22Rv1 (cell line): ENCODE data around the gene EPS8L1.
"Not testable (repeated sequence)": the region's sequence is repeated elsewhere in the genome, so short reads cannot be mapped to it uniquely, and the experiment has no call there.

Source experiments
- H3K27ac ChIP-seq: fragments of 450-650 bp; 2 replicates; pipeline ENCODE4 v1.5.1; 2017
- ZFX ChIP-seq: fragments of 450-650 bp; IDR thresholded peaks from 2 replicates; pipeline ENCODE4 v1.6.1; 2017; ENCODE audit warnings: antibody characterized with exemption, borderline replicate concordance
- TF ChIP-seq, protein P1 (sequence below): fragments of 450-650 bp; IDR thresholded peaks from 2 replicates; pipeline ENCODE4 v1.5.1; 2017; ENCODE audit warnings: mild to moderate bottlenecking

EPS8L1 gene

DNA sequence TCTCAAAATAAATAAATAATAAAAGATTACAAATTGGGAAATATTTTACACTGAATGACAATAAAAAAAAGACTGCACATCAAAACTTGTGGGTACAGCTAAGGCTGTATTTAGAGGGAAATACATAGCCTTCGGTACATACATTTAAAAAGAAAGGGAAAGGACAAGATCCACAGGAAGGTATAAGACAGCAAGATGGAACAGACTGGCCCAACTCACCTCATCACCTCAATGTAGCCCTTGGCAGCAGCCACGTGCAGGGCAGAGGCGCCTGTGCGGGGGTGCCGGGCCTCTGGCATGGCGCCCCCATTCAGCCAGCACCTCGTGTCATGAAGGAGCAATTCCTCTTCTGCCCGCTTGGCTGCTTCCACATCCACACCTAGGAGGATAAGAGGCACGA, 27.5 kb downstream of the EPS8L1 start:
- TF ChIP-seq ZFX = no peak
- TF ChIP-seq, protein P1, sequence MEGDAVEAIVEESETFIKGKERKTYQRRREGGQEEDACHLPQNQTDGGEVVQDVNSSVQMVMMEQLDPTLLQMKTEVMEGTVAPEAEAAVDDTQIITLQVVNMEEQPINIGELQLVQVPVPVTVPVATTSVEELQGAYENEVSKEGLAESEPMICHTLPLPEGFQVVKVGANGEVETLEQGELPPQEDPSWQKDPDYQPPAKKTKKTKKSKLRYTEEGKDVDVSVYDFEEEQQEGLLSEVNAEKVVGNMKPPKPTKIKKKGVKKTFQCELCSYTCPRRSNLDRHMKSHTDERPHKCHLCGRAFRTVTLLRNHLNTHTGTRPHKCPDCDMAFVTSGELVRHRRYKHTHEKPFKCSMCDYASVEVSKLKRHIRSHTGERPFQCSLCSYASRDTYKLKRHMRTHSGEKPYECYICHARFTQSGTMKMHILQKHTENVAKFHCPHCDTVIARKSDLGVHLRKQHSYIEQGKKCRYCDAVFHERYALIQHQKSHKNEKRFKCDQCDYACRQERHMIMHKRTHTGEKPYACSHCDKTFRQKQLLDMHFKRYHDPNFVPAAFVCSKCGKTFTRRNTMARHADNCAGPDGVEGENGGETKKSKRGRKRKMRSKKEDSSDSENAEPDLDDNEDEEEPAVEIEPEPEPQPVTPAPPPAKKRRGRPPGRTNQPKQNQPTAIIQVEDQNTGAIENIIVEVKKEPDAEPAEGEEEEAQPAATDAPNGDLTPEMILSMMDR = no peak
- H3K27ac ChIP-seq = no peak overlapping the region

DNA sequence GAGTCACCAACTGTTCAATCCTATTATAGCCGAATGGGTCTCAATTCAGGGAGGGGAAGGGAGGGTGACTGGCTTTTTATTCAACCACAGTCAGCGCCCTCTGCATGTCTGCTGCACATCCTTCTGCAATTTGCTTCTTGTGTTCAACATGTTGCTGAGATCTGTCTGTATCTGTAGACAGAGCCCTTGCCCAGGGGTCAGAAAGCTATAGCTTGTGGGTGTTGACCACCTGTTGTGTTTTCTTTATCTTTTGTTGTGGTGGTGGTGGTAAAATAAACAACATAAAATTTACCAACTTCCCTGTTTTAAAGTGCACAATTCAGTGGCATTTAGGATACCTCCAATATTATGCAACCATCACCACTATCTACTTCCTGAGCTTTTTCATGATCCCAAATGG, 29.6 kb downstream of the EPS8L1 start:
- no peak overlapping the region for H3K27ac ChIP-seq
- TF ChIP-seq, protein P1 = no peak
- TF ChIP-seq ZFX = no peak

- no peak for TF ChIP-seq ZFX
- TF ChIP-seq, protein P1 = no peak
These were observed 30.9 kb downstream of the EPS8L1 start for GRCh38 chr19:55106591-55106990.

GRCh38 chr19:55107252-55107651, 31.6 kb downstream of the EPS8L1 start:
- H3K27ac ChIP-seq = not testable (repeated sequence)

More at GRCh38 chr19:55106591-55106990, 30.9 kb downstream of the EPS8L1 start:
- H3K27ac ChIP-seq = no peak overlapping the region

DNA sequence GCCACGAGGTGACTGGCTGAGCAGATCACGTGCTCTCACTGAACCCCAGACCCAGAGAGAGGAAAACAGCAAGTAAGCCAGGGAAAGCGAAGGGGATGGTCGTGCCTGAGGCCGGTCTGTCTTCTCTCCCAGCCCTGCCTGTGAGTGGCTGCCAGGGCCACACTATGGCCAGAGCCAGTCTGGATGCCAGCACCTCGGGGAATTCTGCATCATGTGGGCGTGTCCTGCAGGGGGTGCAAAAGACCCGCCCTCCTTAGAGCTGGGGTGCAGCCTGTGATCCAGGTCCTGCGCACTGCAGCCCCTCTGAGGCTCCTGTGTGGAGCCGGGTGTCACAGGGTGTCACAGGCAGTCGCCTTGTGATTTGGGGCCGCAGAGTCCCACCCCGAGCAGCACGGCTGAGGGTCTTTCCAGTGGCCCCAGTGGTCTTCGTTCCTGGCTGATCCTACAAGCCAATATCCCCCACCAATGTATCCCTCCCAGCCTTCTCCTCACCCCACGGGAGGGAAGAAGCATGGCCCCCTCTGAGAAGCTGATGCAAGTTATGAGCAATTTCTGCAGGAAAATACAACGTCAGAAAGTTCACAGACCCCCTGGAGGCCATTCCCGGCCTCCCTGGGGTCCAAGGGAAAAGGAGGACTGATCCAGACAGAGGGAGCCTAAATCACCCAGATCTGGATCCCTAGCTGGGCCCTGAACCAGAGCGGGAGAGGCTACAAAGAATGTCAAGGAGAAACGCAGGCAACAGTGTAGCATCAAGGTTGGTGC, 34.0 kb downstream of the EPS8L1 start:
- no peak overlapping the region for H3K27ac ChIP-seq
- TF ChIP-seq ZFX = no peak
- TF ChIP-seq, protein P1 = no peak

DNA sequence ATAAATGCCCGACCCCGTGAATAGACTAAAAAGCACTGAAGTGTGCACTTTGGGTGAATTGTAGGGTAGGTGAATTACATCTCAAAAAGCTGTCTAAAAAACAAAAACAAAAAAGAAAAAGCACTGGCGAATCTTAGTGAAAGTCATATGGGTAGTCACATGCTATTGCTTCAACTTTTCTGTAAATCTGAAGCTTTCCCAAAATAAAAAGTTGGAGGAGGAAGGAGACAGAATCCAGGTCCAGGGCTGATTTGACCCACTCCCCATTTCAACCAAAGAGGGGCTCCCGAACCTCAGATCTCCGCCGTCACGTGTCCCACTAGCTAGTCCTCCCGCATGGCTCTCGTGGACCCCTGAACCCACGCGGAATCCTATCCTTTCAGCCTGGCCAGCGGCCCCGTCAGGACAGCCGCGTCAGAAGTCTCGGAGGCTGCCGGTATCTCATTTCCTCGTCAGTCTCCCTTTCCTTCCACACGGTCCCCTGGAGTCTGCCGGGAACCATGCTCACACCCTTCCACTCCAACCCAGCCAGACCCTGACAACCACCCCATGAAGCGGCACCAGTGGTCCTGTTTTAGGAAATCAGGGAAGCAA, 35.7 kb downstream of the EPS8L1 start:
- TF ChIP-seq, protein P1 = no peak
- TF ChIP-seq ZFX = no peak
- H3K27ac ChIP-seq = no peak overlapping the region

DNA sequence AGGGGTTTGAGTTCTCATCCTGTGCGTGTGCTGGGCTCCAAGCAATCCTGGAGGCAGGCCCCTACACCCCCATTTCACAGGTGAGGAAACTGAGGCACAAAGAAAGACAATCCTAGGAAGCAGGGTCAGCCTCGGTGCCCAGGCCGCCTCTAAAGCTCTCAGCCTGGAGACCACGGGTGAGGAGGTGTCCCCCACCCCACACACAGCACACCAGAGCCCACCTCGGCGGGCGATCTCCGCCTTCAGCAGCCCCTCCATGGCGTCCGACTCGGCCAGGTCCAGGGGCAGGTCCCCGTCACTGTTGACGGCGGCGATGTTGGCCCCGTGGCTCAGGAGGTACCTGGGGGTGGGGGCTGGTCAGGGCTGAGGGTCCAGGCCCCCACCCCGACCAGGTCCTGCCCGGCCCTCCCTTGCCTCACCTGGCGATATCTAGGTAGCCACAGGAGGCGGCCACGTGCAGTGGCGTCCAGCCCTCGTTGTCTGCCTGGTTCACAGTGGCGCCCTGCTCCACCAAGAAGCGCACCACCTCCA, 36.6 kb downstream of the EPS8L1 start:
- no peak overlapping the region for H3K27ac ChIP-seq
- TF ChIP-seq, protein P1 = no peak
- no peak for TF ChIP-seq ZFX
